HepG2 (cell line): ENCODE data around the gene RGS19. TPM values are rescaled to one million over a fixed set of nuclear protein-coding genes. Genes with fewer than 3 reads are reported as not detected.
A peak's percentile ranks its signal among the peaks of the same experiment; 100 is the strongest.

Experiments used
- ARHGAP35 ChIP-seq: sonication (generic); formaldehyde crosslinking; IDR thresholded peaks from 2 replicates; pipeline ENCODE4 v1.9.0; 2022; ENCODE audit warnings: mild to moderate bottlenecking, inconsistent platforms, moderate library complexity, missing genetic modification reagents, borderline replicate concordance
- ATF7-NPFF ChIP-seq: sonication (generic); formaldehyde crosslinking; IDR thresholded peaks from 2 replicates; pipeline ENCODE4 v1.8.1; 2023; ENCODE audit warnings: mild to moderate bottlenecking, low read depth, missing genetic modification reagents, moderate library complexity
- CHCHD3 ChIP-seq: sonication (generic); formaldehyde crosslinking; IDR thresholded peaks from 2 replicates; pipeline ENCODE4 v1.8.0; 2022; ENCODE audit warnings: mild to moderate bottlenecking, missing genetic modification reagents, moderate library complexity
- ELF3 ChIP-seq: IDR thresholded peaks from 2 replicates; pipeline ENCODE4 v1.6.1; 2016; ENCODE audit warnings: missing genetic modification reagents, missing compliant biosample characterization
- HBP1 ChIP-seq: IDR thresholded peaks from 2 replicates; pipeline ENCODE4 v1.6.1; 2016; ENCODE audit warnings: low read depth, control low read depth
- HNF1B ChIP-seq: sonication (generic); formaldehyde crosslinking; IDR thresholded peaks from 2 replicates; pipeline ENCODE4 v1.5.1; 2020; ENCODE audit warnings: mild to moderate bottlenecking, moderate library complexity, missing genetic modification reagents
- HNF4A ChIP-seq: sonication (generic); formaldehyde crosslinking; IDR thresholded peaks from 2 replicates; pipeline ENCODE4 v1.4.0; 2020; ENCODE audit warnings: missing genetic modification reagents
- KDM4B ChIP-seq: sonication (generic); formaldehyde crosslinking; IDR thresholded peaks from 2 replicates; pipeline ENCODE4 v1.4.0; 2020; ENCODE audit warnings: missing genetic modification reagents
- NCOA1 ChIP-seq: sonication (generic); formaldehyde crosslinking; IDR thresholded peaks from 2 replicates; pipeline ENCODE4 v1.9.0; 2021; ENCODE audit warnings: missing genetic modification reagents
- RNF2 ChIP-seq: fragments of 450-650 bp; conservative IDR thresholded peaks from 2 replicates; pipeline ENCODE4 v1.6.1; 2016; ENCODE audit warnings: low read depth
- SSRP1 ChIP-seq: IDR thresholded peaks from 2 replicates; pipeline ENCODE4 v1.6.1; 2016; ENCODE audit warnings: control low read depth
- TRAFD1 ChIP-seq: sonication (generic); formaldehyde crosslinking; IDR thresholded peaks from 2 replicates; pipeline ENCODE4 v1.5.1; 2020; ENCODE audit warnings: missing genetic modification reagents, mild to moderate bottlenecking, borderline replicate concordance
- ZBTB2 ChIP-seq: sonication (generic); formaldehyde crosslinking; IDR thresholded peaks from 2 replicates; pipeline ENCODE4 v1.8.0; 2022; ENCODE audit warnings: low read depth, missing genetic modification reagents
- ZFP91 ChIP-seq: sonication (generic); formaldehyde crosslinking; IDR thresholded peaks from 2 replicates; pipeline ENCODE4 v1.9.0; 2022; ENCODE audit warnings: missing genetic modification reagents, mild to moderate bottlenecking, borderline replicate concordance
- ZNF331 ChIP-seq: sonication (generic); formaldehyde crosslinking; IDR thresholded peaks from 2 replicates; pipeline ENCODE4 v1.4.0; 2020; ENCODE audit warnings: missing genetic modification reagents
- ZNF362 ChIP-seq: sonication (generic); formaldehyde crosslinking; IDR thresholded peaks from 2 replicates; pipeline ENCODE4 v1.4.0; 2020; ENCODE audit warnings: missing genetic modification reagents, mild to moderate bottlenecking, borderline replicate concordance
- ZNF703 ChIP-seq: sonication (generic); formaldehyde crosslinking; IDR thresholded peaks from 2 replicates; pipeline ENCODE4 v1.5.1; 2020; ENCODE audit warnings: missing genetic modification reagents, mild to moderate bottlenecking, moderate library complexity, borderline replicate concordance
- polyA plus RNA-seq, 8 experiments: library from polyadenylated mRNA; depleted of rRNA in 3 of 8; stranded (reverse) in 7 of 8; unstranded in 1 of 8; fragments of >200 nt; fragmentation: Illumina TruSeq in 4 of 8; extraction: Trizol in 4 of 8; gene quantifications; 2 replicates each; pipeline versions ENCODE4 v1.2.1 to v1.2.3, GENCODE V29; 2011 to 2016; ENCODE audit warnings: low read depth in 4 of 8, missing spikeins in 1 of 8, mixed read lengths in 1 of 8; ENCODE audit not compliant: insufficient read depth in 1 of 8
- total RNA-seq, 5 experiments: library from RNA; depleted of rRNA; stranded (reverse); fragments of >200 nt; fragmentation: Illumina TruSeq; extraction: Trizol; gene quantifications; 2 replicates each; pipeline ENCODE4 v1.2.3, GENCODE V29; 2016; ENCODE audit warnings: low read depth in 1 of 5

RGS19 gene
- total and polyA plus RNA-seq, 2 of the 13 experiments (the other 11 are each of a cell fraction or from before 2014, with no cell fraction given): 10.7 to 11.9 TPM

- TF ChIP-seq ELF3: no peak; the same call in 1 of the 2 replicates
- no peak for TF ChIP-seq ZBTB2 (CRISPR knock-in tag)
- TF ChIP-seq HNF4A (CRISPR knock-in tag): peak; percentile 91
- no peak for TF ChIP-seq ZNF703 (CRISPR knock-in tag)
- peak; percentile 82; the same call in 1 of the 2 replicates for TF ChIP-seq ARHGAP35 (CRISPR knock-in tag)
- no peak for TF ChIP-seq KDM4B (CRISPR knock-in tag)
- no peak for TF ChIP-seq ZNF331 (CRISPR knock-in tag)
- TF ChIP-seq HNF1B (CRISPR knock-in tag): peak; percentile 99
- peak; percentile 44; the same call in 1 of the 2 replicates for TF ChIP-seq HBP1 (CRISPR knock-in tag)
- TF ChIP-seq ZFP91 (CRISPR knock-in tag): peak; percentile 77
- peak; percentile 58; the same call in 1 of the 2 replicates for TF ChIP-seq ATF7-NPFF (CRISPR knock-in tag)
- TF ChIP-seq ZNF362 (CRISPR knock-in tag): peak; percentile 53; the same call in 1 of the 2 replicates
- TF ChIP-seq NCOA1 (CRISPR knock-in tag): 0 out of 2 replicates have a peak, but pooled peaks have one; percentile 40
- no peak for TF ChIP-seq CHCHD3
- 0 out of 2 replicates have a peak, but pooled peaks have one; percentile 16 for TF ChIP-seq SSRP1
- peak; percentile 38; the same call in 1 of the 2 replicates for TF ChIP-seq RNF2
- TF ChIP-seq TRAFD1 (CRISPR knock-in tag): no peak
Measured at GRCh38 chr20:64024141-64024990, 55.0 kb downstream of the RGS19 start (continued).
